Body of pancreas (tissue), 4 donors: ENCODE data around the gene OAF.

Source experiments
- POLR2A ChIP-seq, 3 donors: fragments of 450-650 bp; IDR thresholded peaks; one replicate each; pipeline ENCODE4 v1.6.1; 2016; ENCODE audit warnings: antibody characterized with exemption in 3 of 3, mild to moderate bottlenecking in 2 of 3
- TF ChIP-seq, protein P1 (sequence below), 7 experiments: fragments of 450-650 bp in 4 of 7; fragments of 200-600 bp in 3 of 7; sonication (generic) in 3 of 7; IDR thresholded peaks; one replicate each; pipeline ENCODE4 v1.5.1; 2016 to 2019; ENCODE audit warnings: antibody characterized with exemption in 7 of 7

DNA sequence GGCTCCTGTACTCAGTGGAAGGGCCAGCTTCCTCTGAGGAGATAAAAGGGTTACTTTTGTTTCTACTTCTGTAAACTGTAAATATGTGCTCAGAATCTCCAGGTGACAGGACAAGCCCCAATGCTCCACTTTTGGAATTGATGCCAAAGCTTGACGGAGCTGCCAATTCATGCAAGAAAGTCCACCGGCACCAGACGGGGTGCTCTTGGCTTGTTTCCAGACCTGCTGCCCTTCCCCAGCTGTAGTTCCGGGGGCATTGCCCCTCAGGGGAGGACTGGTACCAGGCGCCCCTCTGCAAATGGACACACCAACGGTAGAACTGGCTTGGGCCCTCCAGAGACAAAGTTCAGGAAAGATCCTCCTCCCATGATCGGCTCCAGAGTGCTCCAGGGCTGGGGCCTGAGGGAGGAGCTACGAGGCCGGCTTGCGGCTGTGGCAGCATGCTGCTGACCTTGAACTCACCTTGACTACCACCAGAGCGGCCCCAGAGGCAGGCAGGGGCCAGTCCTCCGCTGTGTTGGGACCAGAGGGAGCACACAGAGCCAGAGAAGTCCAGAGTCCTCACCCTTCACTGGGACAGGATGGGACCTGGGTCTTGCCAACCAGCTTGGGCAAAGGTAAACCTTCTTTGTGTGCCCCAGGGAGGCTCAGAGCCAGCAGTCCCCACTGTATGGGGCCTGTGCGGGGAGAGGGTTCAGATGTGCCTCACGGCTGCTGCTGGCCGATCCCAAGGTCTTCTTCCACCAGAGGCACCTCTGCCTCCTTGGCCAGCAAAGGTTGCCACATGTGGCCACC lies 17.8 kb upstream of the OAF start:
- TF ChIP-seq, protein P1, sequence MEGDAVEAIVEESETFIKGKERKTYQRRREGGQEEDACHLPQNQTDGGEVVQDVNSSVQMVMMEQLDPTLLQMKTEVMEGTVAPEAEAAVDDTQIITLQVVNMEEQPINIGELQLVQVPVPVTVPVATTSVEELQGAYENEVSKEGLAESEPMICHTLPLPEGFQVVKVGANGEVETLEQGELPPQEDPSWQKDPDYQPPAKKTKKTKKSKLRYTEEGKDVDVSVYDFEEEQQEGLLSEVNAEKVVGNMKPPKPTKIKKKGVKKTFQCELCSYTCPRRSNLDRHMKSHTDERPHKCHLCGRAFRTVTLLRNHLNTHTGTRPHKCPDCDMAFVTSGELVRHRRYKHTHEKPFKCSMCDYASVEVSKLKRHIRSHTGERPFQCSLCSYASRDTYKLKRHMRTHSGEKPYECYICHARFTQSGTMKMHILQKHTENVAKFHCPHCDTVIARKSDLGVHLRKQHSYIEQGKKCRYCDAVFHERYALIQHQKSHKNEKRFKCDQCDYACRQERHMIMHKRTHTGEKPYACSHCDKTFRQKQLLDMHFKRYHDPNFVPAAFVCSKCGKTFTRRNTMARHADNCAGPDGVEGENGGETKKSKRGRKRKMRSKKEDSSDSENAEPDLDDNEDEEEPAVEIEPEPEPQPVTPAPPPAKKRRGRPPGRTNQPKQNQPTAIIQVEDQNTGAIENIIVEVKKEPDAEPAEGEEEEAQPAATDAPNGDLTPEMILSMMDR (IDR thresholded peaks at IDR 0.05): no peak
- TF ChIP-seq POLR2A (IDR thresholded peaks at IDR 0.05): no peak
